Astrocyte (in vitro differentiated cells and primary cell): ENCODE measurements around the gene SCUBE1. TPM values are rescaled to one million over a fixed set of nuclear protein-coding genes. Genes with fewer than 3 reads are reported as not detected.

Experiments
- DNase-seq: peaks from one replicate; pipeline ENCODE4 v3.0.0-alpha.2; 2010; ENCODE audit warnings: low read depth
- FAIRE-seq: peaks from 2 replicates; lab custom pipeline; 2011; peaks lifted over from hg19 to GRCh38; lab: Jason Lieb, UNC
- H2AFZ ChIP-seq: 2 replicates; pipeline ENCODE4 v1.6.0; 2012; ENCODE audit warnings: low read depth, low read length, inconsistent platforms
- H3K27ac ChIP-seq: 2 replicates; pipeline ENCODE4 v1.5.1; 2011; ENCODE audit warnings: low read depth, low read length, inconsistent platforms
- H3K27me3 ChIP-seq: 2 replicates; pipeline ENCODE4 v1.6.0; 2011; ENCODE audit warnings: low read length, inconsistent platforms; ENCODE audit not compliant: insufficient read depth
- H3K36me3 ChIP-seq: 2 replicates; pipeline ENCODE4 v1.5.1; 2011; ENCODE audit warnings: low read length, inconsistent platforms; ENCODE audit not compliant: insufficient read depth
- H3K4me1 ChIP-seq: 2 replicates; pipeline ENCODE4 v1.5.1; 2011; ENCODE audit warnings: low read length, inconsistent platforms; ENCODE audit not compliant: insufficient read depth
- H3K4me2 ChIP-seq: 2 replicates; pipeline ENCODE4 v1.6.0; 2012; ENCODE audit warnings: low read length, inconsistent platforms
- H3K4me3 ChIP-seq: 2 replicates; pipeline ENCODE4 v1.5.1; 2011; ENCODE audit warnings: low read depth, mild to moderate bottlenecking, low read length, inconsistent platforms; ENCODE audit not compliant: insufficient read depth
- H3K79me2 ChIP-seq: 2 replicates; pipeline ENCODE4 v1.6.0; 2012; ENCODE audit warnings: mild to moderate bottlenecking, low read length, inconsistent platforms; ENCODE audit not compliant: insufficient read depth
- H3K9ac ChIP-seq: 2 replicates; pipeline ENCODE4 v1.6.0; 2012; ENCODE audit warnings: mild to moderate bottlenecking, low read length, inconsistent platforms
- H3K9me3 ChIP-seq: 2 replicates; pipeline ENCODE4 v1.5.1; 2012; ENCODE audit warnings: low read depth, mild to moderate bottlenecking, low read length, inconsistent platforms; ENCODE audit not compliant: insufficient read depth
- H4K20me1 ChIP-seq: 2 replicates; pipeline ENCODE4 v1.6.0; 2012; ENCODE audit warnings: low read length, inconsistent platforms; ENCODE audit not compliant: insufficient read depth
- H3K27ac Mint-ChIP-seq: one replicate; pipeline ENCODE4 v1.8.0; 2021; ENCODE audit warnings: mild to moderate bottlenecking, mixed read lengths; ENCODE audit not compliant: unreplicated experiment
- H3K27me3 Mint-ChIP-seq: one replicate; pipeline ENCODE4 v1.8.0; 2021; ENCODE audit warnings: low read depth, mixed read lengths; ENCODE audit not compliant: unreplicated experiment
- H3K36me3 Mint-ChIP-seq: one replicate; pipeline ENCODE4 v1.8.0; 2021; ENCODE audit warnings: low read depth, mixed read lengths; ENCODE audit not compliant: unreplicated experiment
- H3K4me1 Mint-ChIP-seq: one replicate; pipeline ENCODE4 v1.8.0; 2021; ENCODE audit warnings: low read depth, mixed read lengths; ENCODE audit not compliant: unreplicated experiment
- H3K4me3 Mint-ChIP-seq: one replicate; pipeline ENCODE4 v1.8.0; 2021; ENCODE audit warnings: mild to moderate bottlenecking, moderate library complexity, mixed read lengths; ENCODE audit not compliant: unreplicated experiment
- H3K9me3 Mint-ChIP-seq: one replicate; pipeline ENCODE4 v1.8.0; 2021; ENCODE audit warnings: mild to moderate bottlenecking, mixed read lengths; ENCODE audit not compliant: unreplicated experiment
- CTCF ChIP-seq: IDR thresholded peaks from 2 replicates; pipeline ENCODE4 v1.5.1; 2011; ENCODE audit warnings: low read depth, mild to moderate bottlenecking, inconsistent platforms, low read length, moderate library complexity; ENCODE audit not compliant: insufficient read depth
- EZH2 ChIP-seq: IDR thresholded peaks from 2 replicates; pipeline ENCODE4 v1.6.1; 2012; ENCODE audit warnings: mild to moderate bottlenecking, low read length, inconsistent platforms; ENCODE audit not compliant: insufficient read depth
- total RNA-seq: library from RNA; stranded (reverse); gene quantifications from 2 replicates; pipeline ENCODE4 v1.2.1, GENCODE V29; 2021

SCUBE1 gene
- total RNA-seq, 1 donor from 2014 or later = 0.07 TPM

GRCh38 chr22:43302531-43303041, 40.6 kb downstream of the SCUBE1 start:
- no peaks in the 10 kb centered on the region for H3K4me1 ChIP-seq
- H3K4me3 ChIP-seq = no peak overlapping the region
- Mint-ChIP-seq H3K36me3 (no peaks in the 10 kb centered on the region), H3K27ac (no peak overlapping the region), H3K27me3 (peaks cover 65% of the 10 kb centered on the region), H3K4me3 (no peak overlapping the region), H3K9me3 (peaks cover 2% of the 10 kb centered on the region), H3K4me1 (no peaks in the 10 kb centered on the region)
- no peaks in the 10 kb centered on the region for H3K9me3 ChIP-seq
- no peak for DNase-seq
- H3K79me2 ChIP-seq = no peaks in the 10 kb centered on the region
- FAIRE-seq = no peak
- no peak overlapping the region for H3K9ac ChIP-seq
- peaks cover 12% of the 10 kb centered on the region for H3K27me3 ChIP-seq
- H4K20me1 ChIP-seq = no peaks in the 10 kb centered on the region
- H3K4me2 ChIP-seq = no peak overlapping the region
- H2AFZ ChIP-seq = no peak overlapping the region
- H3K36me3 ChIP-seq = no peaks in the 10 kb centered on the region
- no peak for TF ChIP-seq CTCF
- no peak for TF ChIP-seq EZH2
- no peak overlapping the region for H3K27ac ChIP-seq

DNA sequence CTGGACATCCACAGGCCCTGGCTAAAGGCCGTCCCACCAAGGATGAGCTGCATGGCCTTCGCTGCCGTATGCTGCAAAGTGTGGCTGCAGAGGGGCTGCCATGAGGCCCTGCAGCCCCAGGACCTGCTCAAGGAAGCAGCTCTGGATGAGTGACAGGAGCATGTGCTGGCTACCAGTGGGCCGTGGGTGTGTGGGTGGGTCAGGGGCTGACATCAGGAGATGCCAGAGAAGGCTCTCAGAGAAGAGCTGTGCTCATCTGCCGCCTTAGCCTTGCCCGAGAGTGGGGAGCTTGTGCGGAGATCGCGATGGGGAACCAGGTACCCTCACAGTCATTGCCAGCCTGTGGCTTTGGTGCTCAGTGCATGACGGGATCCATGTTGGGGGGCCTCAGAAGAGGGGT, 41.3 kb downstream of the SCUBE1 start:
- H3K79me2 ChIP-seq = no peaks in the 10 kb centered on the region
- H3K9ac ChIP-seq = no peak overlapping the region
- DNase-seq = no peak
- H3K4me2 ChIP-seq = no peak overlapping the region
- H2AFZ ChIP-seq = no peak overlapping the region
- no peaks in the 10 kb centered on the region for H3K36me3 Mint-ChIP-seq
- no peak overlapping the region for H3K4me3 Mint-ChIP-seq
- H3K4me1 ChIP-seq = no peaks in the 10 kb centered on the region
- H3K36me3 ChIP-seq = no peaks in the 10 kb centered on the region
- no peak for TF ChIP-seq EZH2
- no peak for TF ChIP-seq CTCF
- no peak overlapping the region for H3K27ac Mint-ChIP-seq
- no peaks in the 10 kb centered on the region for H3K9me3 Mint-ChIP-seq
- no peak for FAIRE-seq
- no peak overlapping the region for H3K27ac ChIP-seq
- no peaks in the 10 kb centered on the region for H3K9me3 ChIP-seq
- H3K27me3 Mint-ChIP-seq = peaks cover 64% of the 10 kb centered on the region
- no peaks in the 10 kb centered on the region for H4K20me1 ChIP-seq
- H3K27me3 ChIP-seq = peaks cover 12% of the 10 kb centered on the region
- no peak overlapping the region for H3K4me3 ChIP-seq
- no peaks in the 10 kb centered on the region for H3K4me1 Mint-ChIP-seq

- Histone ChIP-seq H3K9me3 (no peaks in the 10 kb centered on the region), H3K27me3 (peaks cover 6% of the 10 kb centered on the region), H3K27ac (no peak overlapping the region), H3K4me1 (no peaks in the 10 kb centered on the region), H2AFZ (no peak overlapping the region), H3K4me3 (no peak overlapping the region), H3K36me3 (no peaks in the 10 kb centered on the region), H3K4me2 (no peak overlapping the region), H3K79me2 (no peaks in the 10 kb centered on the region), H3K9ac (no peak overlapping the region), H4K20me1 (no peaks in the 10 kb centered on the region)
- no peak for FAIRE-seq
- H3K4me3 Mint-ChIP-seq = no peak overlapping the region
- DNase-seq = no peak
- no peak for TF ChIP-seq EZH2
- TF ChIP-seq CTCF = no peak
- peaks cover 66% of the 10 kb centered on the region for H3K27me3 Mint-ChIP-seq
- no peaks in the 10 kb centered on the region for H3K36me3 Mint-ChIP-seq
- no peak overlapping the region for H3K27ac Mint-ChIP-seq
- H3K4me1 Mint-ChIP-seq = no peaks in the 10 kb centered on the region
- no peaks in the 10 kb centered on the region for H3K9me3 Mint-ChIP-seq
These were observed 42.1 kb downstream of the SCUBE1 start for GRCh38 chr22:43300891-43301676.
